SK-N-SH treated with all-trans-retinoic acid at 6 μM for 48 hours (cell line): Measurements from ENCODE around the gene OMP.

ENCODE experiments used
- ARNTL ChIP-seq: fragments of 450-650 bp; formaldehyde crosslinking; IDR thresholded peaks from 2 replicates; pipeline ENCODE4 v1.5.0; 2020; ENCODE audit warnings: low read depth, mild to moderate bottlenecking, moderate library complexity, borderline replicate concordance
- BACH2 ChIP-seq: fragments of 250-450 bp; sonication (Bioruptor Pico); IDR thresholded peaks from 2 replicates; pipeline ENCODE4 v1.9.0; 2021; ENCODE audit warnings: mild to moderate bottlenecking, borderline replicate concordance
- CREB5 ChIP-seq: fragments of 250-450 bp; sonication (Bioruptor Pico); IDR thresholded peaks from 2 replicates; pipeline ENCODE4 v1.5.1; 2020; ENCODE audit warnings: low read depth, mild to moderate bottlenecking, moderate library complexity
- CSDC2 ChIP-seq: fragments of 250-450 bp; sonication (Bioruptor Pico); IDR thresholded peaks from 2 replicates; pipeline ENCODE4 v1.5.0; 2020; ENCODE audit warnings: mild to moderate bottlenecking, moderate library complexity
- ISL1 ChIP-seq: fragments of 250-450 bp; sonication (Bioruptor Pico); IDR thresholded peaks from 2 replicates; pipeline ENCODE4 v2.1.2; 2022; ENCODE audit warnings: mild to moderate bottlenecking, moderate library complexity
- OSR1 ChIP-seq: fragments of 250-450 bp; sonication (Bioruptor Pico); IDR thresholded peaks from 2 replicates; pipeline ENCODE4 v1.8.0; 2022; ENCODE audit warnings: moderate library complexity, mild to moderate bottlenecking, inconsistent platforms
- PPARA ChIP-seq: fragments of 250-450 bp; sonication (Bioruptor Pico); IDR thresholded peaks from 2 replicates; pipeline ENCODE4 v1.5.0; 2020; ENCODE audit warnings: mild to moderate bottlenecking, borderline replicate concordance
- TCF4 ChIP-seq: fragments of 250-450 bp; sonication (Bioruptor Pico); IDR thresholded peaks from 2 replicates; pipeline ENCODE4 v1.8.0; 2021; ENCODE audit warnings: mild to moderate bottlenecking, moderate library complexity, borderline replicate concordance
- ZFP30 ChIP-seq: fragments of 450-650 bp; formaldehyde crosslinking; IDR thresholded peaks from 2 replicates; pipeline ENCODE4 v1.5.0; 2022; ENCODE audit warnings: mild to moderate bottlenecking, moderate library complexity
- TF ChIP-seq, protein P1 (sequence below): fragments of 250-450 bp; sonication (Bioruptor Pico); IDR thresholded peaks from 2 replicates; pipeline ENCODE4 v1.8.0; 2020; ENCODE audit warnings: mild to moderate bottlenecking, moderate library complexity, borderline replicate concordance
- TF ChIP-seq, protein P2 (sequence below): fragments of 250-450 bp; sonication (Bioruptor Pico); IDR thresholded peaks from 2 replicates; pipeline ENCODE4 v1.5.1; 2021; ENCODE audit warnings: mild to moderate bottlenecking, moderate library complexity

GRCh38 chr11:77079666-77080065, 23.0 kb upstream of the OMP start:
- TF ChIP-seq ARNTL (CRISPR knock-in tag) (no peak), CSDC2 (CRISPR knock-in tag) (no peak), ZFP30 (CRISPR knock-in tag) (no peak), PPARA (CRISPR knock-in tag) (no peak), TCF4 (CRISPR knock-in tag) (no peak), BACH2 (CRISPR knock-in tag) (no peak), ISL1 (CRISPR knock-in tag) (no peak), CREB5 (no peak), OSR1 (CRISPR knock-in tag) (no peak)
- TF ChIP-seq, protein P1, sequence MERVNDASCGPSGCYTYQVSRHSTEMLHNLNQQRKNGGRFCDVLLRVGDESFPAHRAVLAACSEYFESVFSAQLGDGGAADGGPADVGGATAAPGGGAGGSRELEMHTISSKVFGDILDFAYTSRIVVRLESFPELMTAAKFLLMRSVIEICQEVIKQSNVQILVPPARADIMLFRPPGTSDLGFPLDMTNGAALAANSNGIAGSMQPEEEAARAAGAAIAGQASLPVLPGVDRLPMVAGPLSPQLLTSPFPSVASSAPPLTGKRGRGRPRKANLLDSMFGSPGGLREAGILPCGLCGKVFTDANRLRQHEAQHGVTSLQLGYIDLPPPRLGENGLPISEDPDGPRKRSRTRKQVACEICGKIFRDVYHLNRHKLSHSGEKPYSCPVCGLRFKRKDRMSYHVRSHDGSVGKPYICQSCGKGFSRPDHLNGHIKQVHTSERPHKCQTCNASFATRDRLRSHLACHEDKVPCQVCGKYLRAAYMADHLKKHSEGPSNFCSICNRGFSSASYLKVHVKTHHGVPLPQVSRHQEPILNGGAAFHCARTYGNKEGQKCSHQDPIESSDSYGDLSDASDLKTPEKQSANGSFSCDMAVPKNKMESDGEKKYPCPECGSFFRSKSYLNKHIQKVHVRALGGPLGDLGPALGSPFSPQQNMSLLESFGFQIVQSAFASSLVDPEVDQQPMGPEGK = no peak
- TF ChIP-seq, protein P2, sequence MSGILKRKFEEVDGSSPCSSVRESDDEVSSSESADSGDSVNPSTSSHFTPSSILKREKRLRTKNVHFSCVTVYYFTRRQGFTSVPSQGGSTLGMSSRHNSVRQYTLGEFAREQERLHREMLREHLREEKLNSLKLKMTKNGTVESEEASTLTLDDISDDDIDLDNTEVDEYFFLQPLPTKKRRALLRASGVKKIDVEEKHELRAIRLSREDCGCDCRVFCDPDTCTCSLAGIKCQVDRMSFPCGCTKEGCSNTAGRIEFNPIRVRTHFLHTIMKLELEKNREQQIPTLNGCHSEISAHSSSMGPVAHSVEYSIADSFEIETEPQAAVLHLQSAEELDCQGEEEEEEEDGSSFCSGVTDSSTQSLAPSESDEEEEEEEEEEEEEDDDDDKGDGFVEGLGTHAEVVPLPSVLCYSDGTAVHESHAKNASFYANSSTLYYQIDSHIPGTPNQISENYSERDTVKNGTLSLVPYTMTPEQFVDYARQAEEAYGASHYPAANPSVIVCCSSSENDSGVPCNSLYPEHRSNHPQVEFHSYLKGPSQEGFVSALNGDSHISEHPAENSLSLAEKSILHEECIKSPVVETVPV (CRISPR knock-in tag) = no peak
